Measurements from ENCODE around the gene DYNLT2.

The DYNLT2 gene

DNA sequence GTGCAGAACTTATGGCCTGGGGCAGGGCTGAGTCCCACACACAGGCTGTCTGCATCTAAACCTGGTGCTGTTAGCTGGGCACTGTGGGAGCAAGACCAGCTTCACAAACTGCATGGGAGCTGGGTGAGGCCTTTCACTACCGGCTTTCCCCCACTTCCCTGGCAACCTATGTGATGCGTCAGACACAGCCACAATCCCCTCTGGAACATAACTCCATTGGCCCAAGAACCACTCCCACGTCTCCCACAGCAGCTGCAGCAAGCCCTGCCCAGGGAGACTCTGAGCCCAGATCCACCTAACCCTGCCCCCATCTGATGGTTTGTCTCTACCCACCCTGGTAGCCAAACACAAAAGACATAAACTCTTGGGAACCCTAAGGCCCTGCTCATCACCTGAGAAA lies 58.9 kb downstream of the DYNLT2 start:
- DNase-seq: no peak

DNA sequence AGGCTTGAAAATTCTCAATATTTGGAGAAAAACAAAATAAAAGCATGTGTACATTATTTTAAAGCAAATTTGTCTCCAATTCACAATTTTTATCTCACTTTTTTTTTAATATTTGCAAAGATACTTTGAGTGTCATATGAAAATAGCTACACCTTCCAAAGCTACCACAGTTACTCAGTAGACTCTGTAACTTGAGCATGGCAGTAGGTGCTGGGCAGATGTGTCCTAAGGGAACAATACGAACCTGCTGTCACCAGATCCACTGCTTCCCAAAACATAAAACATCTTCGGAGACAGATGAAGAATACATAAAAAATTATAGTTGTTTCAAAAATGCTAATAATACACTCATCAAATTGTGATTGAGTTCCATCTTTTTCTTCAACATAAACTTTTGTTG lies 60.1 kb downstream of the DYNLT2 start:
- no peak for DNase-seq
